Retinal pigment epithelial cell (primary cell): ENCODE measurements around the gene NRG4.

ENCODE experiments used
- DNase-seq: peaks from one replicate; pipeline ENCODE4 v3.0.0-alpha.2; 2010; ENCODE audit warnings: low read depth
- H3K4me3 ChIP-seq: 2 replicates; pipeline ENCODE4 v1.5.1; 2011; ENCODE audit warnings: mild to moderate bottlenecking, low read length, control low read depth, moderate library complexity
- TF ChIP-seq, protein P1 (sequence below): conservative IDR thresholded peaks from 2 replicates; pipeline ENCODE4 v1.5.1; 2011; ENCODE audit warnings: low read depth, low read length, control low read depth, inconsistent platforms

Gene NRG4

DNA sequence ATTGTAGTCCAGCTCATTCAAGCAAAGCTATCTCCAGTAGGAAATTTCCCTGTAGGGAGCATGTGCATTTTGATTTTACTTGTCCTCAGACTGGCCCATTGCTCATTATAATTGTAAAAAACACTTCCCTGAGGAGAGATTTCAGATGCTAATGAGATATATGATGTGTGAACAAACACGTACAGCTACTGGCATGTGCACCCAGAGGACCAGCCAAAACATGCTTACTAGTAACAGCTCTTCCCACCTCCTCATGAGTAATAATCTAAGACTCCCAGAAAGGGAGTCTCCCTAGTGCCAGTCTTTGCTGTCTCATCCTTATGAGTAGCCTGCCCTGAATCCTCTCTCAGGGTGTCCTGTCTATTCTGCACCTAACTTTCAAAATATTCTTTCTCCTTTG lies 65.1 kb downstream of the NRG4 start:
- TF ChIP-seq, protein P1, sequence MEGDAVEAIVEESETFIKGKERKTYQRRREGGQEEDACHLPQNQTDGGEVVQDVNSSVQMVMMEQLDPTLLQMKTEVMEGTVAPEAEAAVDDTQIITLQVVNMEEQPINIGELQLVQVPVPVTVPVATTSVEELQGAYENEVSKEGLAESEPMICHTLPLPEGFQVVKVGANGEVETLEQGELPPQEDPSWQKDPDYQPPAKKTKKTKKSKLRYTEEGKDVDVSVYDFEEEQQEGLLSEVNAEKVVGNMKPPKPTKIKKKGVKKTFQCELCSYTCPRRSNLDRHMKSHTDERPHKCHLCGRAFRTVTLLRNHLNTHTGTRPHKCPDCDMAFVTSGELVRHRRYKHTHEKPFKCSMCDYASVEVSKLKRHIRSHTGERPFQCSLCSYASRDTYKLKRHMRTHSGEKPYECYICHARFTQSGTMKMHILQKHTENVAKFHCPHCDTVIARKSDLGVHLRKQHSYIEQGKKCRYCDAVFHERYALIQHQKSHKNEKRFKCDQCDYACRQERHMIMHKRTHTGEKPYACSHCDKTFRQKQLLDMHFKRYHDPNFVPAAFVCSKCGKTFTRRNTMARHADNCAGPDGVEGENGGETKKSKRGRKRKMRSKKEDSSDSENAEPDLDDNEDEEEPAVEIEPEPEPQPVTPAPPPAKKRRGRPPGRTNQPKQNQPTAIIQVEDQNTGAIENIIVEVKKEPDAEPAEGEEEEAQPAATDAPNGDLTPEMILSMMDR: no peak
- no peak for DNase-seq
- H3K4me3 ChIP-seq: no peak overlapping the region

DNA sequence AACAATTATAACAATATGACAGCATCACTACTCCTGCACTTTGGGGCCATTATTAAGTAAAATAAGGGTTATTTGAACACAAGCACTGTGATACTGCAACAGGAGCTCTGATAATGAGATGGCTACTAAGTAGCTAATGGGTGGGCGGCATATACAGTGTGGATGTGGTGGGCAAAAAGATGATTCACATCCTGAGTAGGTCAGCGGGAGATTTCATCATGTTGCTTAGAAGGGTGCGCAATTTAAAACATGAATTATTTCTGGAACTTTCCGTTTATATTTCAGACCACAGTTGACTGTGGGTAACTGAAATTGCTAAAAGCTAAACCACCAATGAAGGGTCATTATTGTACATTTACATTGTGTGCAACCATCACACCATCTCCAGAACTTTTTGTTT lies 66.3 kb downstream of the NRG4 start:
- TF ChIP-seq, protein P1: no peak
- H3K4me3 ChIP-seq: no peak overlapping the region
- no peak for DNase-seq

DNA sequence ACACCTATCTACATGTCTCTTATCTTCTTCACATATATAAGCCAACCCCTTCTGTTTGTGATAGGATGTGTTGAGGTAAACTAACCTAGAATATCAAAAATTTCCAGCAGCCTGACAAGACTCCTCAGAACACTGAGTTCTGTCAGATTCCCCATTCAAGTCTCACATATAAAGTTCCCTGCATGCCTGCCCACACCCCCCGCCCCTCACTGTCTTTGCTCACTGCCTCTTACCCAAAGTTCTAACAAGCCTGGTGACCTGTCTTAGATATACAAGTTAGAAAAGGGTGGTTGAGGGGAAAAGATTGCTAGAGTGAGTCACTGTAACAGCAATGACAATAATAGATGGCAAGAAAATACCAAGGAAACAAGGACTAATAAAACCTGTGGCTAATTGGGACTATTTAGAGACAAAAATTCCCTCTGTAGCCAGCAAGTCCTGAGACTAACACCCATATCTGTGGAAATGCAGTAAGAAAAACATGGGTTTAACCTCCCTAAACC lies 68.5 kb downstream of the NRG4 start:
- no peak for DNase-seq
- TF ChIP-seq, protein P1: no peak

DNA sequence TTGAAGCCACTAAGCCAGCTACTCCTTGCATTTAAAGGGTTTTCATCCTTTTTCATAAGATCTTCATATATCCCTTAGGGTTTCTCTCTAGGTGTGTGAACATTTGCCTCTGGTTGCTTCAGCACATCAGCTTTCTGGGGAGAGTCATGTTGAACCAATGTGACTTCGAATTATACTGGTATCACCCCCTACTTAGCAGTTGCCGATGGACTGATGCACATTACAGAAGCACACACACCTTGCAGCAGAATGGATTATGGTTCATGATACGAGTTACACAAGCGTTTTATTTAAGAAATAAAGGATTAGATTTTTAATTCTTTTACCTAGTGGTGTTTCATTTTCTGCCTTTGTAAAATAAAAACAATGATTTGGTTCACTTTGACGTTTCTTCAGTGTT lies 69.0 kb downstream of the NRG4 start:
- DNase-seq: no peak
- H3K4me3 ChIP-seq: no peak overlapping the region
- TF ChIP-seq, protein P1: no peak

More for the DNA sequence above, 68.5 kb downstream of the NRG4 start:
- no peak overlapping the region for H3K4me3 ChIP-seq

DNA sequence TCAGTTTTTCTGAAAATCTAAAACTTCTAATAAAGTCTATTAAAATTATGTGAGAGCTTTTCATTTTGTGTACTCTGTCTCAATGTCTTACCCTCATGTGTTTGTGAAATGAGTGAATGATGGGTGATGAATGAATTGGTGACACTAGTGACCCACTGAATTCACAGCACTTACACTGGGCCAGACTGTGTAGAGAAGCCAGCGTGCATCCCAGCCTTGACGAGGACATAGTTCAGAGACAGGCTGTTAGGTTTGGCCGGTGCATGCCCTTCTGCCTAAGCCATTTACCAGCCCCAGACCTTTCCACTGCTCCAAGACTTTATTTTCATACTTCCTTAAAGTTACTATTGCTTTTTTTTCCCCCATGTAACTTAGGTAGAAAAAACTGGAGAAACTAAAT lies 69.8 kb downstream of the NRG4 start:
- TF ChIP-seq, protein P1: no peak

DNA sequence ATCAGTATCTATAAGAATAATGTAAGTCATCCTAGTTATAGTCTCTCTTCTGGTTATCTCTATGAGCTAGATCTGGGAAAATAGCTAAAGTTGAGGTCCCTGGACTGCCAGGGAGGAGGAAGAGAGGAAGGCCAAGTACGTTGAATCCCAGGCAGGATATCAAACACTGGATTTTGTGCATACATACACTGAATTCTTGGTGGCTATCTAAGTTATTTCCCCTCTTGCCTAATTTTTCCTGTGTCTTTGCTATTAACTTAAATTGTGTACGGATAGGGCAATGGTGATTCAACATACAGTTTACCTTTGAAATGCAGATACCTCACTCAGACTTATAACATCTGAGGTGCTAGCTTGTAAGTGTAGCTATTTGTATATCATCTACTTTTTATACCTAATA lies 81.4 kb downstream of the NRG4 start:
- TF ChIP-seq, protein P1: no peak
- no peak for DNase-seq

More for the DNA sequence above, 69.8 kb downstream of the NRG4 start:
- DNase-seq: no peak
- no peak overlapping the region for H3K4me3 ChIP-seq

DNA sequence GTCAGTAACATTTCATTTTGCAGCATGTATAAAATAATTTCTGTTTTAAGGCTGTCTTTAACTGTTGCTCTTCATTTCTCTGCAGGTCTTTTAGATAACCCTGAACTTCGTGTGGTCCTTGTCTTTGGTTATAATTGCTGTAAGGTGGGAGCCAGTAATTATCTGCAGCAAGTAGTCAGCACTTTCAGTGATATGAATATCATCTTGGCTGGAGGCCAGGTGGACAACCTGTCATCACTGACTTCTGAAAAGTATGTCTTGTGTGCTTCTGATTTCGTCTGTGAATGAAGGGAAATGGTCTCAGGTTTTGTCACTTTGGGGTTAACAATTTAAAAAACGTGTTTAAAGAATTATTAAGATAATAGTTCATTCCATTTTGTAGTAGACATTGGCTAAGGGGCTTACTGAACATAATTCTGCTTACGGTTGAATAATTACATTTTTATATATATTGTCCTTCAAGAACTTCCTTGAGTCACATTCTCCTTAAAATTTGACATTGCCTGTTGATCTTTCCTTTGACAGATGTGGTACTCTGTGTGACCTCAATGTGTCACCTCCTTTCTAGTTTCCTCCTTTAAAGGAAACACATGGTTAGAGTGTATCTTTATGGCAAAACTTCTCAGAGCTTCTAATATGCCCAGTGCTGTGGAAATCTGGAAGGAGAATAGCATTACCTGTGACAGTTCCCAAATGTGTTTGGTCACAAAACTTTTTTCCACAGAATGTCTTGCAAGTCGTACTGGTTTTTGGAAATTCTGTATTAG lies 82.2 kb downstream of the NRG4 start:
- no peak for DNase-seq
- H3K4me3 ChIP-seq: no peak overlapping the region
- TF ChIP-seq, protein P1: no peak

More for the DNA sequence above, 81.4 kb downstream of the NRG4 start:
- no peak overlapping the region for H3K4me3 ChIP-seq
